ENCODE data around the gene FZR1. TPM values are rescaled to one million over a fixed set of nuclear protein-coding genes. Genes with fewer than 3 reads are reported as not detected.
A peak's percentile ranks its signal among the peaks of the same experiment; 100 is the strongest.

Gene FZR1
- total and polyA plus RNA-seq, 2 of the 4 experiments (the other 2 are of a cell fraction): 21.5 to 47.8 TPM

DNA sequence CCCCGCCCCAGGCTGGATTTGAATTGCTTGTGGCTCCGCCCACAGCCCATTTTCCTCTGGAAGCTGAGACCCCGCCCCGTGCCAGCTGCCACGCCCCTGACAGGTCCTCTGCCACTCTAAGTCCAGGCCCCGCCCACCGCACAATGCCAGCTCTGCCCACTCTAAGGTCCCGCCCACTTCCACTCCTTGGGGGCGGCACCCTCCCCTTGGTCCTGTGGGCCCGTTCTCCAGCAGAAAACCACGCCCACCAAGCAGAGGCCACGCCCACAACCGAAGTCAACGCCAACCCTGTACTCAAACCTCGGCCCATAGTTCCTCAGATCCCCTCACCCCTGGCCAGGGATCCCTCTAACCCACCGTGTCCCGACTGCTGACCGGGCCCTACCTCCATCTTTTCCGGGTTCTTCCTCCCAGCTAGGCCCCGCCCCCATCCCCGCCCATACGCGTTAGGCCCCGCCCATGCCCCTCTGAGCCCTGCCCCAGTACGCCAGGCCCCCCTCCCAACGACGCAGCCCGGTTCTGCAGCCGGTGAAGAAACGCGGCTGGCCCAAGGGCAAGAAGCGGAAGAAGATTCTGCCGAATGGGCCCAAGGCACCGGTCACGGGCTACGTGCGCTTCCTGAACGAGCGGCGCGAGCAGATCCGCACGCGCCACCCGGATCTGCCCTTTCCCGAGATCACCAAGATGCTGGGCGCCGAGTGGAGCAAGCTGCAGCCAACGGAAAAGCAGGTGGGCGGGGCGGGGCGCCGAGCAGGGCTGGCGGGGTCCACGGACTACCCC is 67.9 kb downstream of the FZR1 start:
- no peak overlapping the region for H3K9ac ChIP-seq (ENCODE audit: low read depth, low read length)
- no peak overlapping the region for H2BK120ac ChIP-seq (ENCODE audit: low read depth, low read length)
- H2AFZ ChIP-seq (replicated peaks; ENCODE audit: low read length, poor library complexity): peak overlapping the region; percentile 79
- dilution Hi-C loops (cut with HindIII; ENCODE audit: low sequenced_read_pairs, unreplicated experiment) (no loop called here), in situ Hi-C loops (cut with MboI; ENCODE audit: low sequenced_read_pairs) (no loop called here), intact Hi-C loops (cut with micrococcal nuclease) (no loop called here)
- H3K79me1 ChIP-seq (ENCODE audit: low read depth in 1 of 2, low read length in 2 of 2): peaks cover 7 to 22% of the 10 kb centered on the region in 2 experiments; a peak in 3 of 4 replicates
- peaks cover 4% of the 10 kb centered on the region for H3K9me1 ChIP-seq (ENCODE audit: insufficient read depth, low read length)
- peak overlapping the region in 1 of 2 experiments; percentile 91; a peak in 2 of 4 replicates for H4K8ac ChIP-seq (ENCODE audit: low read depth in 2 of 2, low read length in 2 of 2)
- ChIA-PET CTCF (interaction anchor here (0.6 kb wide), 1 partner anchor 690 kb away, joined by 6 read pairs; no protein-coding TSS in a partner anchor), POLR2A (ENCODE audit: unreplicated experiment) (interaction anchor here (0.9 kb wide), 1 partner anchor 897 kb away, joined by 3 read pairs; no protein-coding TSS in a partner anchor)
- peak overlapping the region; percentile 87 for H3K4me3 ChIP-seq (ENCODE audit: insufficient read depth, low read depth, low read length)
- no TSS peak for BruUV-seq (replicated peaks)
- peak overlapping the region; percentile 30 for H2BK5ac ChIP-seq (ENCODE audit: low read depth, low read length, poor library complexity, severe bottlenecking)
- H2BK15ac ChIP-seq (ENCODE audit: low read depth, low read length): no peak overlapping the region
- ATAC-seq (ENCODE audit: low read depth) (peak; percentile 65), DNase-seq (peak; percentile 93)
- H3K27me3 ChIP-seq (ENCODE audit: control insufficient read depth, insufficient read depth, low read length): no peaks in the 10 kb centered on the region
- H4K20me1 ChIP-seq (ENCODE audit: insufficient read depth, low read length): peaks cover 10% of the 10 kb centered on the region; the same call in 1 of the 2 replicates
- H3K18ac ChIP-seq (ENCODE audit: low read depth, low read length): no peak overlapping the region
- no peaks in the 10 kb centered on the region for H3K9me3 ChIP-seq (ENCODE audit: control insufficient read depth, insufficient read depth, low read length)
- peak overlapping the region; percentile 87; the same call in 1 of the 2 replicates for H3K4me2 ChIP-seq (ENCODE audit: low read depth, low read length)
- H3K4me1 ChIP-seq (ENCODE audit: control insufficient read depth, insufficient read depth, low read length): no peaks in the 10 kb centered on the region
- no peak overlapping the region for H3K27ac ChIP-seq (ENCODE audit: insufficient read depth, low read length)
- H3K23ac ChIP-seq (ENCODE audit: low read depth, low read length): 0 out of 2 replicates have a peak overlapping the region, but pooled peaks have one; percentile 59
- no peak overlapping the region for H3K14ac ChIP-seq (replicated peaks; ENCODE audit: low read depth, low read length)
- no peak overlapping the region; the same call in 1 of the 2 replicates for H4K91ac ChIP-seq (ENCODE audit: insufficient read depth, low read depth, low read length)
- 75% methylated on average over 25 of the region's 55 CpGs; no CpG with 5 or more reads in 1 of the 2 experiments for WGBS, 2 experiments (ENCODE audit: extremely low coverage in 2 of 2, insufficient read length in 1 of 2)
- no peak overlapping the region for H3K4ac ChIP-seq (ENCODE audit: low read depth, low read length)
- TF ChIP-seq, protein P1, sequence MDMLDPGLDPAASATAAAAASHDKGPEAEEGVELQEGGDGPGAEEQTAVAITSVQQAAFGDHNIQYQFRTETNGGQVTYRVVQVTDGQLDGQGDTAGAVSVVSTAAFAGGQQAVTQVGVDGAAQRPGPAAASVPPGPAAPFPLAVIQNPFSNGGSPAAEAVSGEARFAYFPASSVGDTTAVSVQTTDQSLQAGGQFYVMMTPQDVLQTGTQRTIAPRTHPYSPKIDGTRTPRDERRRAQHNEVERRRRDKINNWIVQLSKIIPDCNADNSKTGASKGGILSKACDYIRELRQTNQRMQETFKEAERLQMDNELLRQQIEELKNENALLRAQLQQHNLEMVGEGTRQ (IDR thresholded peaks at IDR 0.05; ENCODE audit: low read depth, low read length): 0 out of 2 replicates have a peak, but pooled peaks have one; percentile 29
- TF ChIP-seq, protein P2, sequence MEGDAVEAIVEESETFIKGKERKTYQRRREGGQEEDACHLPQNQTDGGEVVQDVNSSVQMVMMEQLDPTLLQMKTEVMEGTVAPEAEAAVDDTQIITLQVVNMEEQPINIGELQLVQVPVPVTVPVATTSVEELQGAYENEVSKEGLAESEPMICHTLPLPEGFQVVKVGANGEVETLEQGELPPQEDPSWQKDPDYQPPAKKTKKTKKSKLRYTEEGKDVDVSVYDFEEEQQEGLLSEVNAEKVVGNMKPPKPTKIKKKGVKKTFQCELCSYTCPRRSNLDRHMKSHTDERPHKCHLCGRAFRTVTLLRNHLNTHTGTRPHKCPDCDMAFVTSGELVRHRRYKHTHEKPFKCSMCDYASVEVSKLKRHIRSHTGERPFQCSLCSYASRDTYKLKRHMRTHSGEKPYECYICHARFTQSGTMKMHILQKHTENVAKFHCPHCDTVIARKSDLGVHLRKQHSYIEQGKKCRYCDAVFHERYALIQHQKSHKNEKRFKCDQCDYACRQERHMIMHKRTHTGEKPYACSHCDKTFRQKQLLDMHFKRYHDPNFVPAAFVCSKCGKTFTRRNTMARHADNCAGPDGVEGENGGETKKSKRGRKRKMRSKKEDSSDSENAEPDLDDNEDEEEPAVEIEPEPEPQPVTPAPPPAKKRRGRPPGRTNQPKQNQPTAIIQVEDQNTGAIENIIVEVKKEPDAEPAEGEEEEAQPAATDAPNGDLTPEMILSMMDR (conservative IDR thresholded peaks at IDR 0.05; ENCODE audit: low read depth, low read length): no peak
- TF ChIP-seq MAZ (IDR thresholded peaks at IDR 0.05; ENCODE audit: borderline replicate concordance, low read depth, low read length): peak; percentile 37; the same call in 1 of the 2 replicates
- TF ChIP-seq POLR2A (IDR thresholded peaks at IDR 0.05; ENCODE audit: low read depth, low read length): no peak
- TF ChIP-seq NFE2L2 (IDR thresholded peaks at IDR 0.05; ENCODE audit: low read depth, low read length): no peak
- TF ChIP-seq FOS (IDR thresholded peaks at IDR 0.05; ENCODE audit: low read depth, low read length): no peak
- H2BK20ac ChIP-seq (ENCODE audit: low read depth, low read length): no peak overlapping the region
- no peak overlapping the region for H3K56ac ChIP-seq (ENCODE audit: extremely low read depth, insufficient read depth, low read length)
- peaks cover 15% of the 10 kb centered on the region; the same call in 1 of the 2 replicates for H3K36me3 ChIP-seq (ENCODE audit: control insufficient read depth, insufficient read depth, low read length)
- peak overlapping the region; percentile 48; the same call in 1 of the 2 replicates for H4K5ac ChIP-seq (ENCODE audit: low read depth, low read length)
- H2AK9ac ChIP-seq (replicated peaks; ENCODE audit: low read depth, low read length, poor library complexity): peak overlapping the region; percentile 33
- H2AK5ac ChIP-seq (ENCODE audit: low read depth, low read length): peak overlapping the region; percentile 70

Data from IMR-90 (cell line).